H1 (cell line): ENCODE measurements around the gene TMUB1. TPM values are rescaled to one million over a fixed set of nuclear protein-coding genes. Genes with fewer than 3 reads are reported as not detected.

ENCODE experiments used
- CREB1 ChIP-seq: IDR thresholded peaks from 2 replicates; pipeline ENCODE4 v1.6.1; 2012; ENCODE audit warnings: inconsistent platforms
- GABPA ChIP-seq: IDR thresholded peaks from 2 replicates; pipeline ENCODE4 v1.6.1; 2011; ENCODE audit warnings: mild to moderate bottlenecking, low read length, moderate library complexity, borderline replicate concordance; ENCODE audit not compliant: insufficient read depth
- JUND ChIP-seq: IDR thresholded peaks from 2 replicates; pipeline ENCODE4 v1.6.1; 2011; ENCODE audit warnings: mild to moderate bottlenecking, improper control_type of control experiment, low read length
- MAFK ChIP-seq: IDR thresholded peaks from 2 replicates; pipeline ENCODE4 v1.6.1; 2012; ENCODE audit warnings: low read depth, mild to moderate bottlenecking, improper control_type of control experiment, low read length
- NANOG ChIP-seq: IDR thresholded peaks from 2 replicates; pipeline ENCODE4 v1.6.1; 2011; ENCODE audit warnings: low read length, low read depth, mild to moderate bottlenecking, inconsistent platforms; ENCODE audit not compliant: insufficient read depth, poor library complexity, severe bottlenecking
- POU5F1 ChIP-seq: IDR thresholded peaks from 2 replicates; pipeline ENCODE4 v1.6.1; 2011; ENCODE audit warnings: low read depth, mild to moderate bottlenecking, low read length, moderate library complexity
- RBBP5 ChIP-seq: IDR thresholded peaks from 2 replicates; pipeline ENCODE4 v1.7.1; 2012; ENCODE audit warnings: low read depth, mild to moderate bottlenecking, inconsistent platforms, low read length, moderate library complexity, borderline replicate concordance
- SP1 ChIP-seq: IDR thresholded peaks from 2 replicates; pipeline ENCODE4 v1.6.1; 2011; ENCODE audit warnings: low read depth, low read length
- TAF1 ChIP-seq: IDR thresholded peaks from 2 replicates; pipeline ENCODE4 v1.6.1; 2011; ENCODE audit warnings: mild to moderate bottlenecking, low read depth, low read length
- TCF12 ChIP-seq: IDR thresholded peaks from 2 replicates; pipeline ENCODE4 v1.6.1; 2011; ENCODE audit warnings: low read depth, mild to moderate bottlenecking, low read length
- polyA plus RNA-seq, 7 experiments: library from polyadenylated mRNA; depleted of rRNA in 3 of 7; stranded (reverse) in 5 of 7; unstranded in 2 of 7; fragments of >200 nt in 5 of 7; fragments of 200-250 nt in 2 of 7; gene quantifications; 1 replicate in 5 of 7; 2 replicates in 1 of 7; 4 replicates in 1 of 7; pipeline versions ENCODE4 v1.2.1 to v1.2.3, GENCODE V29; 2011 to 2013; ENCODE audit warnings: missing spikeins in 2 of 7, mixed read lengths in 2 of 7
- total RNA-seq: library from RNA; stranded (reverse); fragmentation: NEBNext Ultra II Directional; extraction: Animal tissue kit (Norgen Biotek cat#: 25700); gene quantifications from 2 replicates; pipeline ENCODE4 v1.2.1, GENCODE V29; 2021

The TMUB1 gene
- total and polyA plus RNA-seq, 2 of the 8 experiments (the other 6 are each of a cell fraction or from before 2014, with no cell fraction given) = 41.4 to 56.2 TPM

DNA sequence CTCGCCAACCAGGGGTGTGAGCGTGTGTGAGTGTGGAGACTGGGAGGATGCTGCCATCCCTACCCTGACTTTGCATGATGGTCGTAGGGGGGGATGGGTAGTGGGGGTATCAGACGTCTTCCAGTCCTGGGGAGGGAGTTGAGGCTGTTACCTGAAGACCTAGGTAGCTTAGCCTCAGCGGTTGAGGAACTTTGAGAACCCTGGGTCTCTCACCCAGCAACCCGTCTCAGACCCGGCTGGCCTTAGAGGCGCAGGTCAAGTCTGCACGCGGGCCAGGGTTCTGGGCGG, 21.2 kb downstream of the TMUB1 start (continued):
- TF ChIP-seq GABPA = no peak
- no peak for TF ChIP-seq MAFK
- TF ChIP-seq NANOG = no peak
- no peak for TF ChIP-seq SP1
- no peak for TF ChIP-seq JUND
- no peak for TF ChIP-seq CREB1
- TF ChIP-seq TAF1 = no peak
- no peak for TF ChIP-seq POU5F1
- TF ChIP-seq TCF12 = no peak
- no peak for TF ChIP-seq RBBP5
